Pancreas (tissue), 10 donors: Measurements from ENCODE around the gene ADH7. TPM values are rescaled to one million over a fixed set of nuclear protein-coding genes. Genes with fewer than 3 reads are reported as not detected.

Experiments used
- ATAC-seq, 4 donors: fragments of 200-7000 bp; cut with Tn5 transposase; one replicate each; pipeline versions ENCODE4 v1.8.0 to v1.9.1; 2020; ENCODE audit warnings: mild to moderate bottlenecking in 4 of 4, moderate library complexity in 4 of 4
- DNase-seq, 6 donors: peaks; one replicate each; pipeline ENCODE4 v3.0.0-alpha.2; 2020
- FAIRE-seq: peaks from 2 replicates; lab custom pipeline; 2012; peaks lifted over from hg19 to GRCh38; lab: Jason Lieb, UNC
- H3K27ac ChIP-seq, 4 donors: fragments of 200-600 bp; sonication (generic); 1 replicate in 3 of 4; 2 replicates in 1 of 4; pipeline versions ENCODE4 v1.5.0 to v1.8.0; 2020
- H3K27me3 ChIP-seq, 4 donors: fragments of 200-600 bp; one replicate each; pipeline ENCODE4 v1.8.0; 2021
- H3K36me3 ChIP-seq, 3 donors: fragments of 200-600 bp; sonication (generic) in 1 of 3; one replicate each; pipeline versions ENCODE4 v1.5.0 to v1.8.0; 2020 to 2021
- H3K4me1 ChIP-seq, 3 donors: fragments of 200-600 bp; one replicate each; pipeline ENCODE4 v1.8.0; 2021
- H3K4me3 ChIP-seq, 4 donors: fragments of 200-600 bp; sonication (generic) in 2 of 4; one replicate each; pipeline versions ENCODE4 v1.5.0 to v1.8.0; 2020 to 2021
- H3K9me3 ChIP-seq, 4 donors: fragments of 200-600 bp; one replicate each; pipeline ENCODE4 v1.8.0; 2021
- CTCF ChIP-seq, 4 donors: fragments of 200-600 bp; sonication (generic) in 3 of 4; IDR thresholded peaks; one replicate each; pipeline versions ENCODE4 v1.5.0 to v1.8.0; 2021; ENCODE audit warnings: antibody characterized with exemption in 4 of 4
- WGBS, 2 donors: extraction: QIAGEN DNeasy Blood & Tissue Kit; methylation state at CpG; one replicate each; pipeline ENCODE4 v1.1.7; 2013; 5-methylcytosine and 5-hydroxymethylcytosine counted together
- intact Hi-C, 3 donors: fragments of 100-400 bp; cut with DNase I; formaldehyde crosslinking; loops; one replicate each; pipeline versions ENCODE4 v1.11.1 to v1.14.2; 2022
- polyA plus RNA-seq, 2 donors: library from polyadenylated mRNA; stranded (reverse); fragments of 200-250 nt; gene quantifications; one replicate each; pipeline ENCODE4 v1.2.3, GENCODE V29; 2013
- total RNA-seq, 6 donors: library from RNA; stranded (reverse); fragmentation: NEBNext Ultra II Directional in 4 of 6; extraction: Animal tissue kit (Norgen Biotek cat#: 25700) in 4 of 6; gene quantifications; one replicate each; pipeline versions ENCODE4 v1.2.1 to v1.2.4, GENCODE V29; 2021 to 2023
- donor health status: healthy with polysubstance abuse.
- donor health status: DM: no; HTN: no; CAD: no; lungs with moderate emphysema.
- donor health status: DM: no; HTN: no; CAD: no.
- donor health status: control.
- donor health status: control.
- donor health status: Bipolar disorder and iron deficiency.
- donor health status: DM: yes; HTN: yes; CAD: no.
- donor health status: DM: no; HTN: no; CAD: no.
- donor health status: DM: no; HTN: no; CAD: no.
- donor health status: DM: yes; HTN: yes; CAD: no.

ADH7 gene
- total and polyA plus RNA-seq, 8 donors, result 0.07 TPM; not detected in 7

GRCh38 chr4:99404595-99405287, 30.4 kb downstream of the ADH7 start:
- H3K9me3 ChIP-seq, result no peaks in the 10 kb centered on the region
- H3K27me3 ChIP-seq, result no peaks in the 10 kb centered on the region
- no peaks in the 10 kb centered on the region for H3K36me3 ChIP-seq
- FAIRE-seq, result no peak
- DNase-seq, result no peak
- 50 to 52% methylated on average over 4 of the region's 4 CpGs for WGBS, 2 donors
- ATAC-seq, result peak in 3 of 4 donors; percentile 8 to 72 (median 20)
- intact Hi-C loops, result loop anchor here in 1 of 3 donors (5.0 kb wide), 1 partner anchor 282 kb away; no protein-coding TSS in a partner anchor
- H3K27ac ChIP-seq, result peak overlapping the region in 2 of 4 donors; percentile 24 to 48
- no peak for TF ChIP-seq CTCF (IDR thresholded peaks at IDR 0.05)
- peaks cover 37 to 39% (median 37%) of the 10 kb centered on the region in 3 donors for H3K4me1 ChIP-seq
- H3K4me3 ChIP-seq, result no peak overlapping the region

GRCh38 chr4:99403380-99404184, 31.6 kb downstream of the ADH7 start:
- Histone ChIP-seq H3K4me3 (no peak overlapping the region), H3K27me3 (no peaks in the 10 kb centered on the region), H3K4me1 (peaks cover 33 to 36% (median 34%) of the 10 kb centered on the region in 3 donors), H3K9me3 (no peaks in the 10 kb centered on the region), H3K27ac (peak overlapping the region in 3 of 4 donors; percentile 17 to 48 (median 28)), H3K36me3 (no peaks in the 10 kb centered on the region)
- DNase-seq (no peak), FAIRE-seq (no peak), ATAC-seq (peak in 3 of 4 donors; percentile 46 to 77 (median 68))
- intact Hi-C loops, result loop anchor here in 1 of 3 donors (5.0 kb wide), 1 partner anchor 281 kb away; no protein-coding TSS in a partner anchor
- no peak for TF ChIP-seq CTCF (IDR thresholded peaks at IDR 0.05)
- WGBS, 2 donors, result 17 to 19% methylated on average over 5 of the region's 5 CpGs

- no peaks in the 10 kb centered on the region for H3K36me3 ChIP-seq
- WGBS, 2 donors, result 92 to 96% methylated on average over 3 of the region's 3 CpGs
- DNase-seq, result no peak
- peaks cover 26 to 30% (median 28%) of the 10 kb centered on the region in 3 donors for H3K4me1 ChIP-seq
- H3K27ac ChIP-seq, result no peak overlapping the region
- H3K9me3 ChIP-seq, result no peaks in the 10 kb centered on the region
- intact Hi-C loops, result loop anchor here in 1 of 3 donors (5.0 kb wide), 1 partner anchor 280 kb away; no protein-coding TSS in a partner anchor
- no peaks in the 10 kb centered on the region for H3K27me3 ChIP-seq
- no peak for ATAC-seq
- no peak for FAIRE-seq
- no peak for TF ChIP-seq CTCF (IDR thresholded peaks at IDR 0.05)
- no peak overlapping the region for H3K4me3 ChIP-seq
These were observed 32.4 kb downstream of the ADH7 start for GRCh38 chr4:99402765-99403164.

- Histone ChIP-seq H3K36me3 (no peaks in the 10 kb centered on the region), H3K27me3 (no peaks in the 10 kb centered on the region), H3K9me3 (no peaks in the 10 kb centered on the region), H3K4me1 (peaks cover 21 to 27% (median 25%) of the 10 kb centered on the region in 3 donors), H3K27ac (no peak overlapping the region), H3K4me3 (no peak overlapping the region)
- FAIRE-seq (no peak), ATAC-seq (no peak), DNase-seq (no peak)
- intact Hi-C loops, result loop anchor here in 1 of 3 donors (5.0 kb wide), 1 partner anchor 279 kb away; no protein-coding TSS in a partner anchor
- no peak for TF ChIP-seq CTCF (IDR thresholded peaks at IDR 0.05)
These were observed 34.3 kb downstream of the ADH7 start for GRCh38 chr4:99400831-99401230.
